GM20000 (cell line): ENCODE data around the gene RER1.

Source experiments
- DNase-seq: peaks from one replicate; pipeline ENCODE4 v3.0.0; 2012; ENCODE audit warnings: low spot score
- TF ChIP-seq, protein P1 (sequence below): IDR thresholded peaks from 2 replicates; pipeline ENCODE4 v1.5.1; 2012; ENCODE audit warnings: mild to moderate bottlenecking, control low read depth; ENCODE audit errors: extremely low read depth, missing control alignments

RER1 gene

DNA sequence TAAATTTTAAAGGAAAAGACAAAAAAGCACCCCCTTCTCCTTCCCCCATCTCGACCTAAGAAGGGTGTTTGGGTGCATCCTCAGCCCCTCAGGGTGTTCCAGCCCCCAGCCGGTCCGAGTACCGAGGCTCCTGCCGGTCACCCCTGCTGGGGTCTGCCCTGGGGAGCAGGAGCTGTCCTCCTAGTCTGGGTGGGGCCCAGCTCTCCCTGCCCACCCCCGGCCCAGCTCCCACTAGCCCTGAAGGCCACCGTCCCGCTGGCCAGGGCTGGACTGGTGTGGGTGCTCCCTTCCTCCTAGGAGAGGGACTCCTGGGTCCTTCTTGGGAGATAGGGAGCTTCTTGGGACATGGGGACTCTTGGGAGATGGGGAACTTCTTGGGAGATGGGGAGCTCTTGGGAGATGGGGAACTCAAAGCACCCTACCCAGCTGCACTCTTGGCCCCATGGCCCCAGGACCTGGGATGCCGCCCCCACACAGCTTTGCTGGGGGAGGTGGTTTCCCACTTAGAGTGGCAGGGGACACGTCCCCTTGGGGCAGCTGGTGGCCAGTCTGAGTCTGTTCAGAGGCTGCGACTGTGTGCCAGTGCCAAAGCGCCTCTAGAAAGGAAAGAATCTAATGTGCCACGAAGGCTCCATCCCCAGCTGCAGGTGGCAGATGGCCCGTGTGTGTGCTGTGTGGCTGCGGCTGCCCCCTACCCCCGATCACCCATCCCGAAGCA is 44.8 kb upstream of the RER1 start:
- DNase-seq, result no peak
- TF ChIP-seq, protein P1, sequence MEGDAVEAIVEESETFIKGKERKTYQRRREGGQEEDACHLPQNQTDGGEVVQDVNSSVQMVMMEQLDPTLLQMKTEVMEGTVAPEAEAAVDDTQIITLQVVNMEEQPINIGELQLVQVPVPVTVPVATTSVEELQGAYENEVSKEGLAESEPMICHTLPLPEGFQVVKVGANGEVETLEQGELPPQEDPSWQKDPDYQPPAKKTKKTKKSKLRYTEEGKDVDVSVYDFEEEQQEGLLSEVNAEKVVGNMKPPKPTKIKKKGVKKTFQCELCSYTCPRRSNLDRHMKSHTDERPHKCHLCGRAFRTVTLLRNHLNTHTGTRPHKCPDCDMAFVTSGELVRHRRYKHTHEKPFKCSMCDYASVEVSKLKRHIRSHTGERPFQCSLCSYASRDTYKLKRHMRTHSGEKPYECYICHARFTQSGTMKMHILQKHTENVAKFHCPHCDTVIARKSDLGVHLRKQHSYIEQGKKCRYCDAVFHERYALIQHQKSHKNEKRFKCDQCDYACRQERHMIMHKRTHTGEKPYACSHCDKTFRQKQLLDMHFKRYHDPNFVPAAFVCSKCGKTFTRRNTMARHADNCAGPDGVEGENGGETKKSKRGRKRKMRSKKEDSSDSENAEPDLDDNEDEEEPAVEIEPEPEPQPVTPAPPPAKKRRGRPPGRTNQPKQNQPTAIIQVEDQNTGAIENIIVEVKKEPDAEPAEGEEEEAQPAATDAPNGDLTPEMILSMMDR, result no peak

DNA sequence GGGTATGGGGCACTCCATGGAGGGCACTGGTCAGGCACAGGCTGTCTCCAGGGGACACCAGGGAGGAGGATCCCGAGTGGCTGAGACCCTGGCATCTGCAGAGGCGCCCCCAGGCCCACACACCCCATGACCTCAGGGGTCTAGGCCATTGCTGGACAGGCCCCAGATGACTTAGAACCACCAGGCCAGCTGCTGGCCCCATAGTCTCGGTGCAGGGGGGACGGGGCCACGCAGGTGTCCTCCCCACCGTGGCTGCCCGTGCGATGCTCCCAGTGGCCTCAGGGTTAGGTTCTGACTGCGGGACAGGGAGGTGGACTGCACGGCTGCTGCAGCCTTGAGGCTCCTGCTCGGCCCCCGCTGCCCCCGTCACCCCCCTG is 44.2 kb upstream of the RER1 start:
- no peak for DNase-seq
- TF ChIP-seq, protein P1, result no peak

DNA sequence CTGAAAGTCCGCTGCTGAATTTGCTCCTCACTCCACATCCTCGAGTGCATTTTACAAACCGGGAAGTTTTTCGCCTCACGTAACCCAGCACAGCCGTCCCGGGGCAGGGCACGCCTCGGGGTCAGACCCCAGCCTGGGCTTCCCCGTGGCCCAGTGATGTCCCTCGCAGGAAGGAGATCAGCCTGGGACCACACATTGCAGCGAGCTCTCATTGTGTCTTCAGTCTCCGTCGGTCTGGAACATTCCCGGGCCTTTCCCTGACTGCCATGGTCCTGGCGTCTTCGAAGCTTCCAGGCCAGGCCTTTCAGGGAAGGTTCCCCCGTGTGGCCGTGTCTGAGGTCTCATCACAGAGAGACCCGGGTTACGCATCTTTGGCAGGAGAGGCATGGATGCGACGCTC is 43.7 kb upstream of the RER1 start:
- no peak for DNase-seq
- TF ChIP-seq, protein P1, result no peak

DNA sequence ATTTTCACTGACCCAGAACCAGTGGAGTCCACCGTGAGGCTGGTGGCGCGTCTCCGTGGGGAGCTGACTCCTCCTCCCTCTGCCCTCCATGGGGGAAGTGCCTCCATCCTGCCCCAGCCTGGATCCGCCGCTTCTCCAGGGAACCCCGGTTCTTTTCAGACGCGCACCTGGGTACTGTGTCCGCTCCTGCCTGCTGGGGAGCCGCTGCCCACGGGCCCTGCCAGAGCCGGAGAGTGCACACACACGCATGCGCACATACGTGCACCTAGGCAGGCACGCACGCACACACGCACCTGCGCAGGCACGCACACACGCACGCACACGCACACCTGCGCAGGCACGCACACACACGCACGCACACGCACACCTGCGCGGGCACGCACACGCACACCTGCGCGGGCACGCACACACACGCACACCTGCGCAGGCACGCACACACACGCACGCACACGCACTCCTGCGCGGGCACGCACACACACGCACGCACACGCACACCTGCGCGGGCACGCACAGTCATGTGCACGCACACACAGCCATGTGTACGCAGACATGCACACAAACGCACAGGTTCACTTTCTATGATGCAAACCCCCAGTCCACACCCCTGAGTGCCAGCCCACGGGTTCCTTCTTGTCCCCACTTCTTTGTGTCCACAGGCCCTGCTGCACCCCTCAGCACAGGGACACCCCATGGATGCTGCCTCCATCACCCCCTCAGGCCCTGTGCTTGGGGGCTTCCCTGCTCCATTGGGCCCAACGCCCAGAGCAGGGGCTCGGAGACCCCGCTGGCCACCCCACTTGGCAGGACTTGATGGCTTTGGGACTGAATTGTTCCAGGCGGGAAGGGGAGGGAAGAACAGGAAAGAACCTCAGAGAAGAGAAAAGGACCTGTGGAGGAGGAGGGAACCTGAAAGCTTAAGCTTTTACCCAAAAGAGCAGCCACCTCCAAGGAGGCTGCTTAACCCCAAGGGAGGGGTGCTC is 43.0 kb upstream of the RER1 start:
- TF ChIP-seq, protein P1, result no peak
- no peak for DNase-seq

DNA sequence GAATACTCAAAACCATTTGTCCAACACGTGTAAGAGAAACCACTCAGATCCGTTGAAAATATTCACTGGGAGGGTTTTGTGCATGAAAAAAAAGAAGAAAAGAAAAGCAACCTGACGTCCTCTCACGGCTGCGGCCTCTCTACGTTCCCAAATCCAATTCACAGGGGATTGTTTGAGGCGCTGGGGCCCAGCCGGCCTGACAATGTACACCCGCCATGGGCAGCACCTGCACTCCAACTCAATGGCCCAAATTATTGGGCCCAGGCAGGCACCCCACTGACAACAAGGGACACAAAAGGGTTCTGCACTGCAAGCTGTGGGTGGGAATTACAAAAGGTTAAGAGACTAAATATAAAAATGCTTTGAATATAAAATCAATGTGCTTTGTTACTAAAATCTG is 41.8 kb upstream of the RER1 start:
- no peak for DNase-seq
- TF ChIP-seq, protein P1, result no peak

DNA sequence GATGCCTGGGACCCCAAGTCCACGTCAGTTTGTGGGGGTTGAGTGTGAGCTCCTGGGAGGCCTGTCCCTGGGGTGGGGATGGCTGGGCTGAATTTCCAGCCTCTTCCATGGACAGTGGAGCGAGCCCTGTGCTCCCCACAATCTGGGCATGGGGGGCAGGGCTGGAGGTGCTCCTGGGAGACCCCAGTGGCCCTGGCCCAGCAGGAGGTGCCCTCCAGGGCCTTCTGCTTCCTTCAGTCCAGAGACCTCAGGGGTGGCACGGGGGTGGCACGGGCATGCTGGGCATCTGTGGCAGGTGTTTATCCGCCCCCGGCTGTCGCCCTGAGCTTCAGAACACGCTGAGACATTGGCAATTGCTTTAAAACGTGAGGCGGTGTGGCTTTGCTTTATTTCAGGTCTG is 41.1 kb upstream of the RER1 start:
- TF ChIP-seq, protein P1, result no peak

DNA sequence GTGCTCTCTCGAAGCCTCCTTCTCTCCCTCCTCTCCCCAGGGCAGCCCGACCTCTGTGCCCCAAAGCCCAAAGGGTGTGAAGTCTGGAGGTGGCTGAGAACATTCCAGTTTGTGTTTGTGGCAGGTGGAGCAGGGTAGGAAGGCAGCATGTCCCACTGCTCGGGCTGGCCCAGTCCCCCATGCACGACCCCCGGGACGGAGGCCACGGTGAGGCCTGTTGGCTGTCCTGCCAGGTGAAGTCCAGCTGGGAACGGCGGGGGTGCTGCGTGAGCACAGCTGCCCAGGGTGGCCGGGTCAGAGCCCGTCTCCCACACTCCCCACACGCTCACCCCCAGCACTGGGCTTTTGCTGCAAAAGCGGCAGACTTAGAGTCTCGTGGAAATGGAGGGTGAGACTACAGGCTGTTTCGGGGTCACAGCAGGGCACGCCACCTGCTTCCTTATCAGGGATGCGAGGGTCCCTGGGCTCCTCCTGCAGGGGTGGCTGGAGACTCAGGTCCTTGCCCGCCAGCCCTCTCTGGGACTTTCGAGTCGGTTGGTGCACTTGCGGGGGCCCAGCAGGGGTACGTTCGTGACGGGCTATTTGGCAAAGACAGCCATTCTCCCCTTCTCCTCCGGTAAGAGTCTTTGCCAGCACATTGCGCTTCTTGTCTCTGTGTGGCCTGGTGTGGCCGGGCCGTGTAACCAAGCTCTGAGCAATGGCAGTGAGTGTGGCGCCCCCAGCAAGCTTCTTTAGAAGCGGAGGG is 40.6 kb upstream of the RER1 start:
- TF ChIP-seq, protein P1, result no peak
- no peak for DNase-seq

More for the DNA sequence above, 41.1 kb upstream of the RER1 start:
- no peak for DNase-seq
